IgD-negative memory B cell (primary cell): ENCODE data around the gene NCAM2. TPM values are rescaled to one million over a fixed set of nuclear protein-coding genes. Genes with fewer than 3 reads are reported as not detected.

ENCODE experiments used
- H3K27ac Mint-ChIP-seq, 3 donors: one replicate each; pipeline ENCODE4 v1.8.0; 2020 to 2022; ENCODE audit warnings: mild to moderate bottlenecking in 3 of 3, mixed read lengths in 3 of 3, moderate library complexity in 1 of 3
- H3K27me3 Mint-ChIP-seq: one replicate; pipeline ENCODE4 v1.8.0; 2021; ENCODE audit warnings: mixed read lengths
- H3K36me3 Mint-ChIP-seq: one replicate; pipeline ENCODE4 v1.8.0; 2020; ENCODE audit warnings: mild to moderate bottlenecking, mixed read lengths
- H3K4me1 Mint-ChIP-seq, 3 donors: one replicate each; pipeline ENCODE4 v1.8.0; 2020 to 2022; ENCODE audit warnings: mixed read lengths in 3 of 3, mild to moderate bottlenecking in 1 of 3
- H3K4me3 Mint-ChIP-seq, 4 donors: one replicate each; pipeline ENCODE4 v1.8.0; 2020 to 2022; ENCODE audit warnings: mild to moderate bottlenecking in 4 of 4, mixed read lengths in 4 of 4, moderate library complexity in 3 of 4
- H3K9me3 Mint-ChIP-seq, 3 donors: one replicate each; pipeline ENCODE4 v1.8.0; 2020 to 2021; ENCODE audit warnings: mixed read lengths in 3 of 3, mild to moderate bottlenecking in 1 of 3
- polyA plus RNA-seq: library from polyadenylated mRNA; unstranded; fragments of 300-500 nt; fragmentation: Illumina TruSeq; gene quantifications from one replicate; pipeline ENCODE4 v1.2.3, GENCODE V29; 2021

NCAM2 gene
- polyA plus RNA-seq, 1 donor from 2014 or later, result not detected

DNA sequence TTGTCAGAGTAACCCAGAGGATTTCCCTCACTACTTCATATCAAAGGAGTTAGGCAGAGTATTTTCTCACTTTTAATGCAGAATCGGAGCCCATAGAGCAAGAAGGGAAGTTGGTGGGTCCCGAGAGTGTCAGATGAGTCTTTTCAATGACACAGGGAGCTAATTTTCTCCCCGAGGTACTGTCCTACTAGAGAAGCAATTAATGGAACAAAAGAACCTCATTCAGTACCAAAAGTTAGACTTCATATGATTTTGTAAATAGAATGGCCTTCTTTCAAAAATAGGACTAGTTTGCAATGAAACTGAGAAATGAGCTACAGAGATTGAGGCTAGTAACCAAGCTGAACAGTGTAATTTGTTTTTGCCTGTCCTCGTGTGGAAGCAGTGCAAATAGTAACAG, 3.9 kb downstream of the NCAM2 start:
- no peak overlapping the region for H3K27ac Mint-ChIP-seq
- peaks cover 0 to 9% (median 7%) of the 10 kb centered on the region in 3 donors for H3K4me1 Mint-ChIP-seq
- H3K9me3 Mint-ChIP-seq, result peaks cover 0 to 4% (median 0%) of the 10 kb centered on the region in 3 donors
- peaks cover 11% of the 10 kb centered on the region for H3K27me3 Mint-ChIP-seq
- no peaks in the 10 kb centered on the region for H3K36me3 Mint-ChIP-seq
- no peak overlapping the region for H3K4me3 Mint-ChIP-seq

DNA sequence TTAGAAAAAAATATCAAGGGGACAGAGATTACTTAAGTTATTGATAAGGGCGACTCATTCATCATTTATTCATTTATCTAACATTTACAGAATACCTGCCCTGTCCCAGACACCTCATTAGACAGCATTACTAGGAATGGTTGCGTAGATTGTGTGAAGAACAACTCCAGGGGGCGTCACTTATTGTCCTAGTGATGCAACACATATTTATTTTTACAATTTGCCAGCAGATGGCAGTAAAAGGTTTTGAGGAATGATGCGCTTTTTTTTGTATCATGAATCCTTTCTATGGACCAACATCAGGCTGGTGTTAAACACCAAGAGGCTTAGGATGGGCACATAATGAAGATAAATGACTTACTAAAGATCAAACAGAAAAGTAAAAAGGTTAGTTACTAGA, 5.5 kb downstream of the NCAM2 start:
- no peaks in the 10 kb centered on the region for H3K36me3 Mint-ChIP-seq
- peaks cover 0 to 6% (median 3%) of the 10 kb centered on the region in 3 donors for H3K4me1 Mint-ChIP-seq
- peaks cover 6% of the 10 kb centered on the region for H3K27me3 Mint-ChIP-seq
- H3K9me3 Mint-ChIP-seq, result peaks cover 0 to 4% (median 0%) of the 10 kb centered on the region in 3 donors
- no peak overlapping the region for H3K27ac Mint-ChIP-seq
- H3K4me3 Mint-ChIP-seq, result no peak overlapping the region

DNA sequence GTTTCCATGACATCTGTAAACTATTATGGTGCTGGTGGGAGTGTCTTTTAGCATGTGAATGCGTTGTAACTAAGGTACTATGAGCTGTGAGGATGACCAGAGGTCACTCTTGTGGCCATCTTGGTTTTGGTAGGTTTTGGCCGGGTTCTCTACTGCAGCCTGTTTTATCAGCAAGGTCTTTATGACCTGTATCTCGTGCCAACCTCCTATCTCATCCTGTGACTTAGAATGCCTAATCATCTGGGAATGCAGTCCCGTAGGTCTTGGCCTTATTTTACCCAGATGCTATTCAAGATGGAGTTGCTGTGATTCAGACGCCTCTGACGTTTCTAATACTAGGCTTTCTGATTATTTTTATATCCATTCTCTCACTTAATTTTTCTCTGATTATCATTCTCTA, 9.4 kb downstream of the NCAM2 start:
- Mint-ChIP-seq H3K4me1 (no peaks in the 10 kb centered on the region), H3K27me3 (no peaks in the 10 kb centered on the region), H3K27ac (no peak overlapping the region), H3K4me3 (no peak overlapping the region), H3K9me3 (no peaks in the 10 kb centered on the region), H3K36me3 (no peaks in the 10 kb centered on the region)

DNA sequence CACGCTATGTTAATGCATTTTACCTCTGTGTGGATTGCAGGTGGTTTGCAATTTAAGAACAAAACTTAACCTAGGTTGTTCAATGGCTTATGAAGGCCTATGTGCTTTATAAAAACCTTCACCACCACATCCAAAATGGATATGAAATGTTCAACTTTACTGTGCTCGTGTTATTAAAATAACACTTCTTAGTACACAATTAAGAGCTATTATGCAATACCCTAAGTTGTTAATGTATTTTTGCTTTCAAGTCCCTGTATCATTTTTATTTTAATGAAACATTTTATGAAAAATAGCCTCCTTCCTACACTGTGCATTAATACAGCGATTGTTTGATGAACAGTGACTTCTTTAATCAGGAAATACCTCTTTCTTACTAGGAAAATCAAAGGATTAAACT, 12.0 kb downstream of the NCAM2 start:
- H3K4me1 Mint-ChIP-seq, result no peaks in the 10 kb centered on the region
- H3K4me3 Mint-ChIP-seq, result no peak overlapping the region
- H3K9me3 Mint-ChIP-seq, result peaks cover 0 to 2% (median 0%) of the 10 kb centered on the region in 3 donors
- H3K36me3 Mint-ChIP-seq, result no peaks in the 10 kb centered on the region
- no peaks in the 10 kb centered on the region for H3K27me3 Mint-ChIP-seq
- H3K27ac Mint-ChIP-seq, result no peak overlapping the region

DNA sequence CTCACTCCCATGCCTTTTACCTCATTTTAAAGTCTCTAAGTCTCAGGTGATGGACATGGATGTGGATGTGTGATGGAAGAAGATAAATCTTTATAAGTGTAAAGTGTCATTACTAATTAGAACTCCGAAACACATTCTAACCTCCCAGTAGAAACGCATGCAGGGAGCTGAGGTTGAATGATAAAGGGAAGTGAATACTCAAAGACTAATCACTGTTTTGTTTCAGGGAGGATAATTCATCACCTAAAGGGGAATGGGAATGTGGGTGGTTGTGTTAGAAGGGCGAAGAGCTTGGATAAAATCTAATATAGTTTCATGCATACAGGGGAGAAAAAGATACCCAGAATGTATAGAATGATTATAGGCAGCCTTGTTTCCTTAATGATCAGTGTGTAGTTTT, 12.5 kb downstream of the NCAM2 start:
- Mint-ChIP-seq H3K4me1 (no peaks in the 10 kb centered on the region), H3K27me3 (no peaks in the 10 kb centered on the region), H3K36me3 (no peaks in the 10 kb centered on the region), H3K27ac (no peak overlapping the region), H3K9me3 (peaks cover 0 to 2% (median 0%) of the 10 kb centered on the region in 3 donors), H3K4me3 (no peak overlapping the region)

DNA sequence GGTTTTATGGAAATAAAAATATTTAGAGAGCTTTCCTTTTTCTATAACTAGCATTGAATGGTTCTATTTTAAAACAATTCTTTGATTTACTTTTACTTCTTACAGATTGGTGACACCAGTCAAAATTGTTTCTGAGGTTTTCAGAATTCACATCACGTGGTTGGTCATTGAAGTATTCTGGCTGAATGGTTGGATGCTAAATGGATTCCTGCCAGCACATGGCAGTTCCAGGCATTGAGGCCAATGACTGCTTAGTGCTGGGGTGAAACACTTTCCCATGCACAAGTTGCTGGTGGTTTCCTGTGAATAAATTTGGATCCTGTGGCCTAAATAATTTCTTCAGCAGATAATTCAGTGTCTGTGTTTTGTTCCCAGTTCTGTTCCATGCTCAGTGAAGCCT, 20.6 kb downstream of the NCAM2 start:
- Mint-ChIP-seq H3K27me3 (no peaks in the 10 kb centered on the region), H3K36me3 (peaks cover 1% of the 10 kb centered on the region), H3K4me3 (no peak overlapping the region)

DNA sequence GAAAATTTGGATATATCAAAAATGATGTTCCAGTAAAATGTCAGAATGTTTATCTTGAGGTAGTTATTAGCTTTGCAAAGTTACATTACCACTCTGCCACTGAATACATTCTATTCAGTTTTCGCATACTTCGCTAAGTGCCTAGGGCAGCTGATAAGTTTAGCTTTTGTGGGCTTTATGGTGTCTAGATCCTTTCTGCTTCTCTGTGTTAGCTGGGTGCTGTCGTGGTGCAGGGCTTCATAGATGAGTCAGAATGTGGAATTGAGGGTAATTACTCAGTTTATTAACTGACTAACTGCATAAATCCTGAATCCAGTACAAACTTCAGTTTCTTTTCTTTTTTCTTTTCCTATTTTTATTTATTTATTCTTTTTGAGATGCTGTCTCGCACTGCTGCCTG, 21.5 kb downstream of the NCAM2 start:
- no peak overlapping the region for H3K4me3 Mint-ChIP-seq
- peaks cover 1% of the 10 kb centered on the region for H3K36me3 Mint-ChIP-seq
- H3K27ac Mint-ChIP-seq, result no peak overlapping the region
- H3K4me1 Mint-ChIP-seq, result no peaks in the 10 kb centered on the region
- H3K27me3 Mint-ChIP-seq, result no peaks in the 10 kb centered on the region
- peaks cover 0 to 2% (median 0%) of the 10 kb centered on the region in 3 donors for H3K9me3 Mint-ChIP-seq

More for the DNA sequence above, 20.6 kb downstream of the NCAM2 start:
- H3K9me3 Mint-ChIP-seq, result peaks cover 0 to 2% (median 0%) of the 10 kb centered on the region in 3 donors
- no peaks in the 10 kb centered on the region for H3K4me1 Mint-ChIP-seq
- H3K27ac Mint-ChIP-seq, result no peak overlapping the region

DNA sequence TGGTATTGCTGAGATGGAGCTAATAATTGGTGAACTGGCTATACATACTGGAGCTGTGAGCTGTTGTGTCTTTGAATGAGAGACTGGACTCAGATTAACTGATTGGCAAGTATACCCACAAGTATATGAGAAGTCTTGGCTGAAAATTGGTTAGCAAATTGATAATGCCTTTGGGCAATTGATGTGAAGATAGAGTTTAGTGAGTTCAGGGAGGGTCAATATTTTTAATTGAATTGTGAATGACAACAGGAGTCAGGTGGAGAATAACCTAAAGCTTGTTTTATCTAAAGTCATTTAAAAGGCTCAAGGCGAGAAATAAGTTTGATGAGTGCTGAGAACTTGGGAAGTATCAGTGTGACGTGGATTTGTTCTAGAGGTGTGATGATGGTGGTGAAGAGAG, 27.5 kb downstream of the NCAM2 start:
- Mint-ChIP-seq H3K9me3 (no peaks in the 10 kb centered on the region), H3K4me1 (no peaks in the 10 kb centered on the region), H3K27me3 (no peaks in the 10 kb centered on the region), H3K27ac (no peak overlapping the region), H3K36me3 (no peaks in the 10 kb centered on the region), H3K4me3 (no peak overlapping the region)

DNA sequence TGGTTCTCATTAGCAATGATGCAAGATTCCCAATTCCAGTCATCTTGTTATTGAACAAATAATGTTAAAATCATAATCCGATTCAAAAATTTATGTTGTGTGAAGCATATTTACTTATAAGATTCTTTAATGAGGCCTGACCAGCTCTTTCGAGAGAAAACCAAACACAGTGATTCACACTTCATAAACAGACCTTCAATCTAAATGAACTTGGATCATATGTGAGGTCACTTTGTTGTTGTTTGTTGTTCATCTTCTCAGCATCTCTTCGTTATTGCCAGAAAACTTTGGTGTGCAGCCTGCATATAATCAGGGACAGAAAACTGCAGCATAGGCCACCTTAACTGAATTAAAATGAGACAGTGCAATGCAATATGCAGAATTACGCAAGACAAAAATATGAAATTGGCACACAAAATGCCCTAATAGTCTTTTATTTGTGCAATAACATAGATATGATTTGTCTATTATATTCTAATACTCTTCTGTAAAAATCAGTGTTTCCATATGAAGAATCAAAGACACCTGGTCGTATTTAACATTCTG, 30.1 kb downstream of the NCAM2 start:
- Mint-ChIP-seq H3K27ac (no peak overlapping the region), H3K4me3 (no peak overlapping the region), H3K9me3 (no peaks in the 10 kb centered on the region), H3K36me3 (no peaks in the 10 kb centered on the region), H3K27me3 (no peaks in the 10 kb centered on the region), H3K4me1 (no peaks in the 10 kb centered on the region)

DNA sequence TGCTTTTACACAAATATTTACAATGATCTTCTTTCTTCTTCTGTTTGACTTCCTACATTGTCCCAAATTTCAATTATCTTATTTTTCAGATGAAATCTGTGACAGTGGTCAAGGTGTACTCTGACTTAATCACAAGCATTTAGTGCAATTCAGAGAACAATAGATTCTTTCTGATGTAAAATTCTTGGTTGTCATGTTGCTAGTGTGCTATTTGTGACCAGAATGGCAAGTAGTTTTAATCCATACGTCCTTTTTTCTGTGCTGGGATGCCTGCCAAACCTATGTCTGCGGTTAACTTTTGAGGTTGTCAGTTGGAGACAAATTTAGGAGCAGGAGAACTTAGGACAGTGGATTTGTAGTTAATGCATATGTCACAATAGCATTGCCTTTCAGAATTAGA, 31.0 kb downstream of the NCAM2 start:
- H3K27me3 Mint-ChIP-seq, result no peaks in the 10 kb centered on the region
- no peak overlapping the region for H3K4me3 Mint-ChIP-seq
- no peaks in the 10 kb centered on the region for H3K4me1 Mint-ChIP-seq
- H3K27ac Mint-ChIP-seq, result no peak overlapping the region
- no peaks in the 10 kb centered on the region for H3K36me3 Mint-ChIP-seq
- H3K9me3 Mint-ChIP-seq, result no peaks in the 10 kb centered on the region

DNA sequence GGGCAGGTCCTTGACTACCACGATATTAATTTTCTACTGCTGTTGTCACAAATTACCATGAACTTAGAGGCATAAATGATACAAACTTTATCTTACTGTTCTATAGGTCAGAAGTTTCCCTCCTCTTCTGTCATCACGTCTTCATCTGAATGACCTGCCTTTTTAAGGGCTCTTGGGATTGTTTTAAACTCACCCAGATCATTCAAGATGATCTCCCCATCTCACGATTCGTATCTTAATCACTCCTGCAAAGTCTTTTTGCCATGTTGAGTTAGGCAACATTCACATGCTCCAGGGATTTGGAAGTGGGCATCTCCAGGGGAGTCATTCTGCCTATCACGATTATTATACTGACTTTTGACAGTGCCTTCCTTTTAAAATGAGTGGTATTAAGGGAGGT, 32.1 kb downstream of the NCAM2 start:
- Mint-ChIP-seq H3K9me3 (no peaks in the 10 kb centered on the region), H3K4me3 (no peak overlapping the region), H3K27me3 (no peaks in the 10 kb centered on the region), H3K27ac (no peak overlapping the region), H3K36me3 (no peaks in the 10 kb centered on the region), H3K4me1 (no peaks in the 10 kb centered on the region)

DNA sequence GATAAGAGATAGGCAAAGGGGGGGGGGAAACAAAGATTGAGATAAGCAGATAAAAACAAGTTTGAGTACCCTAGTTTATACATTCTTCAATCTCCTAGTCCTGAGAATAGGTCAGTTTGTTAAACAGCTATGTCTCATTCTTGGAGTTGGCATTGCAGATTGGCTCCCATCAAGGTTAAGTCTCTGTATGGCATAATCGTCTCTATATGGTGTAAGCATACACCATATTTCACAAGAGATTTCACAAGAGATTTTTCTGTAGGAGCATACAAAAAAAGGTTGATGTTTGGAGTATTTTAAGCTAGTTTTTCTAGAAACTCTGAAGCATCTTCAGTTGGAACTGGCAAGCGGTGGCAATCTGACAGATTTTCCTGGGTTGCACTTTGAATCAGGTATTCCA, 35.8 kb downstream of the NCAM2 start:
- no peak overlapping the region for H3K4me3 Mint-ChIP-seq
- H3K36me3 Mint-ChIP-seq, result no peaks in the 10 kb centered on the region
- no peak overlapping the region for H3K27ac Mint-ChIP-seq
- H3K4me1 Mint-ChIP-seq, result no peaks in the 10 kb centered on the region
- no peaks in the 10 kb centered on the region for H3K27me3 Mint-ChIP-seq
- no peaks in the 10 kb centered on the region for H3K9me3 Mint-ChIP-seq

DNA sequence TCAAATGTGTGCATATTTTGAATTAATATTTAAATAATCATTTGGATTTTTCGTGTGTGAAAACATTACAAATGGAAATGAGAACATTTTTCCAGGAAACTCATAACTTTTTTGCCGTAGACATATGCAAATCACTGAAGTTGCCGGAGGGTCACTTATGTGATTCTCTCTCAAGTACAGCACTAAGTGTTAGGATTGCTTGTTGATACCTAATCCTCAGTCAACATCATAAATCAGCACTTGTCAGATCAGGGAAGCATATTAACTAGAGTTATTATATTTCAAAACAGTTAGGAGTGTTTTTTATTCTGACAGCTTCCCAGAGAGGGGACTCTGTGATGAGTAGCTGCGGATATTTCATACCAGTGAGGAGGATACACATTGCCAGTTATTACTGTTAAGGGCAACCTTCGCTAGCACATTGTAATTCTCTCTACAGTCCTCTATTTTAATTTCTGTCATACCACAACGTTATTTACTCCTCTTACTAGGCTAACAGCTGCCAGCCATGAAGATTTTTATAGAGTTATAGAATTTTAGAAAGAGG, 41.5 kb downstream of the NCAM2 start:
- no peaks in the 10 kb centered on the region for H3K27me3 Mint-ChIP-seq
- no peaks in the 10 kb centered on the region for H3K4me1 Mint-ChIP-seq
- no peaks in the 10 kb centered on the region for H3K36me3 Mint-ChIP-seq

DNA sequence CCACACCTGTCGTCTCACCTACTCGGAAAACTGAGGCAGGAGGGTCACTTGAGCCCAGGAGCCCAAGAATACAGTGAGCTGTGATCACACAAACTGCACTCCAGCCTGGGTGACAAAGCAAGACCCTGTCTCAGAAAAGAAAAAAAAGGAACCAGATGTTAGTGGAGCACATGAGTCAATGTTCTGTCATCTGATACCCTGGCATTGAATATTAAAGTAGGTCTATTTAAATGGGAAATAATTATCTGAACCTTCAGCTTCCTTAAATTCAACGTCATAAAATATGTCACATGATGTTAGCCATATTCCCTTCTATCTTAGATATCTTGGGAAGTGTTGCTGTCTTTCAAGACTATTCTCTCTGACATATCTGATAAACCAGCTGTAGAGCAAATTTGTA, 47.3 kb downstream of the NCAM2 start:
- Mint-ChIP-seq H3K36me3 (no peaks in the 10 kb centered on the region), H3K27me3 (no peaks in the 10 kb centered on the region), H3K4me1 (no peaks in the 10 kb centered on the region), H3K4me3 (no peak overlapping the region), H3K9me3 (peaks cover 0 to 3% (median 1%) of the 10 kb centered on the region in 3 donors), H3K27ac (no peak overlapping the region)

More for the DNA sequence above, 41.5 kb downstream of the NCAM2 start:
- no peaks in the 10 kb centered on the region for H3K9me3 Mint-ChIP-seq
- no peak overlapping the region for H3K27ac Mint-ChIP-seq
- no peak overlapping the region for H3K4me3 Mint-ChIP-seq

DNA sequence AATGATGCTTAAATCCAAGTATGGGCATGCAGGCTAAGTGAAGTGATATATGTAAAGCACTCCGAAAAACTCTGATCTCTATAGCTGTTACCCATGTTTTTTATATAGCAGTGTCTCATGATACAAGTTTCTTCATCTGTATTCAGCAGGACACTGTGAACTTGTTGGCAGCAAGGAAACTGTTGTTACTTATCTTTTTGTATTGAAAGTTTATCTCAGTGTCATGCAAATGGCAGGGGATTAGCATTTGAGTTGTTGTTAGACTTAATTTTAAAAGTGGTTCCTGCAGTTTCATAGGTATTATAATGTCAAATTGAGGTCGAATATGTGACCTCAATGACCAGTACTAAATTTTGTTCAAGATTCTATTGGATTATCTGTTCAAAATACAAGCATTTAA, 47.9 kb downstream of the NCAM2 start:
- Mint-ChIP-seq H3K27me3 (no peaks in the 10 kb centered on the region), H3K27ac (no peak overlapping the region), H3K36me3 (no peaks in the 10 kb centered on the region), H3K9me3 (peaks cover 0 to 3% (median 1%) of the 10 kb centered on the region in 3 donors), H3K4me1 (no peaks in the 10 kb centered on the region), H3K4me3 (no peak overlapping the region)
